ENCODE data around the gene COTL1. TPM values are rescaled to one million over a fixed set of nuclear protein-coding genes. Genes with fewer than 3 reads are reported as not detected.

COTL1 gene
- total RNA-seq, 1 donor from 2014 or later, result 179 TPM

- no peak for TF ChIP-seq CTCF (conservative IDR thresholded peaks at IDR 0.05)
- no peak for DNase-seq (ENCODE audit: extremely low spot score, unreplicated experiment)
- H3K27me3 Mint-ChIP-seq, result no peaks in the 10 kb centered on the region
- H3K27ac Mint-ChIP-seq, result no peak overlapping the region
- no peak overlapping the region for H3K4me3 Mint-ChIP-seq
- H3K9me3 Mint-ChIP-seq, result peaks cover 11% of the 10 kb centered on the region
- H3K4me1 Mint-ChIP-seq (ENCODE audit: unreplicated experiment), result peaks cover 12% of the 10 kb centered on the region
- peaks cover 30% of the 10 kb centered on the region for H3K36me3 Mint-ChIP-seq
Measured at GRCh38 chr16:84566545-84567257, 51.2 kb downstream of the COTL1 start.

GRCh38 chr16:84565669-84566495 is 52.0 kb downstream of the COTL1 start:
- H3K4me3 Mint-ChIP-seq, result no peak overlapping the region
- H3K4me1 Mint-ChIP-seq (ENCODE audit: unreplicated experiment), result peaks cover 12% of the 10 kb centered on the region
- H3K27ac Mint-ChIP-seq, result no peak overlapping the region
- H3K36me3 Mint-ChIP-seq, result peaks cover 24% of the 10 kb centered on the region
- TF ChIP-seq CTCF (conservative IDR thresholded peaks at IDR 0.05), result no peak
- H3K27me3 Mint-ChIP-seq, result no peaks in the 10 kb centered on the region
- peaks cover 11% of the 10 kb centered on the region for H3K9me3 Mint-ChIP-seq
- DNase-seq (ENCODE audit: extremely low spot score, unreplicated experiment), result no peak

DNA sequence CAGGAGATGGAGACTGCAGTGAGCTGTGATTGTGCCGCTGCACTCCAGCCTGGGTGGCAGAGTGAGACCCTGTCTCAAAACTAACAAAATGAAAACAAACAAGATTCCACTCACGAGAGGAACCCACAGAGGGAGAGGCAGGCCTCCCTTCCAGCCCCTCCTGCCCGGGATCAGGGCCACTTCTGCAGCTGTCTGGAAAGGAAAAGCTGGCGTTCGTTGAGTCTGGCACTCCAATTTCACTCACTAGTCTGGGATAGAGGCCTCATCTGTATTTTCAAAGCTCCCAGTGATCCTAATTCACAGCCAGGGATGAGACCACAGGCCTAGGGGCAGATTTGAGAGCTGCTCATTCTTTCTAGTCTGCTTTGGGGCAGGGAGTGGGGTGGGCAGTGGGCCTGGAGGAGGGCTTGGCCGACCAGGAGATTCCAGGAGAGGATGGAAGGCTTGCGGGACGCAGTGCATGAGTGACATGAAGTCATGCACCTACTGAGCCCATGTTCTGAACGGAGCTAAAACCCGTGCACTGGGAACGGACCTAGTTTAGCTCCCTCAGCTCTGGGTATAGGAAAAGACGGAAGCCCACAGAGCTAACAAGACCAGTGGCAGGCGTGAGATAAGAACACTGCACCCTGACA is 54.0 kb downstream of the COTL1 start:
- Mint-ChIP-seq H3K36me3 (peaks cover 11% of the 10 kb centered on the region), H3K4me1 (ENCODE audit: unreplicated experiment) (peaks cover 18% of the 10 kb centered on the region), H3K4me3 (no peak overlapping the region), H3K27me3 (no peaks in the 10 kb centered on the region), H3K27ac (no peak overlapping the region), H3K9me3 (peaks cover 3% of the 10 kb centered on the region)
- no peak for TF ChIP-seq CTCF (conservative IDR thresholded peaks at IDR 0.05)
- DNase-seq (ENCODE audit: extremely low spot score, unreplicated experiment), result no peak

GRCh38 chr16:84563064-84563715 is 54.7 kb downstream of the COTL1 start:
- Mint-ChIP-seq H3K9me3 (peaks cover under 1% of the 10 kb centered on the region), H3K4me3 (no peak overlapping the region), H3K27ac (peak overlapping the region; percentile 39), H3K4me1 (ENCODE audit: unreplicated experiment) (peaks cover 18% of the 10 kb centered on the region), H3K36me3 (peaks cover 6% of the 10 kb centered on the region), H3K27me3 (no peaks in the 10 kb centered on the region)
- no peak for DNase-seq (ENCODE audit: extremely low spot score, unreplicated experiment)
- TF ChIP-seq CTCF (conservative IDR thresholded peaks at IDR 0.05), result no peak

DNA sequence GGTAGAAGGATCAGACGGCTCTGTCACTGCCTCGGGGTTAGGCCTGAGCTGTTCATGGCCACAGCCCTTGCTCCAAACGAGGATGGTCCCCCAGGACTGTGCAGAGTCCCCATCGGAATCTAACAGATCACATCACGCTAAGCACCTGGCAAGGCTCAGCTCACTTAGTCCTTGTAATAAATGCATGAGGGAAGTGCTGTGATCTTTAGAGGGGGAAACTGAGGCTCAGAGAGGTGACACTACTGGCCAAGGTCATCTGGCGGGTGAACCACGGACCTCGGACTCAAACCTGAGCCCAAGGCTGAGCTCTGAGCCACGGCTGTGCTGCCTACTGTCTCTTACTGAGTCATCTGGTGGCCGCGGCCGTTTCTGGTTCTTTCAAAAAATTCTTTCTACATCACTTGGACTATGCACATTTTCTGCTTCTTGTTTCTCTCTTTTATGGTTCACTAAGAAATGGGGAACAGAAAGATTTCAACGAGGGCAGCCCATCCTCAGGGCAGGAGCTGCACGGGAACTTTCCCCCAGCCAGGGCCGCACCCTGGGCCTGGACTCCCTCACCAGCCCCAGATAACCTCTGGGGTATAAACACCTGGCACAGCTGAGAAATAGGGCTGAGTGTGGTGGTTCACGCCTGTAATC is 55.6 kb downstream of the COTL1 start:
- Mint-ChIP-seq H3K4me1 (ENCODE audit: unreplicated experiment) (peaks cover 17% of the 10 kb centered on the region), H3K27ac (no peak overlapping the region), H3K36me3 (peaks cover 4% of the 10 kb centered on the region), H3K27me3 (no peaks in the 10 kb centered on the region), H3K4me3 (no peak overlapping the region), H3K9me3 (no peaks in the 10 kb centered on the region)
- DNase-seq (ENCODE audit: extremely low spot score, unreplicated experiment), result no peak
- TF ChIP-seq CTCF (conservative IDR thresholded peaks at IDR 0.05), result no peak

Data from type B pancreatic cell (in vitro differentiated cells).